ENCODE results near the gene HEATR5B. TPM values are rescaled to one million over a fixed set of nuclear protein-coding genes. Genes with fewer than 3 reads are reported as not detected.
A peak's percentile ranks its signal among the peaks of the same experiment; 100 is the strongest.
"Not testable (repeated sequence)": the region's sequence is repeated elsewhere in the genome, so short reads cannot be mapped to it uniquely, and the experiment has no call there.

Gene HEATR5B
- polyA plus RNA-seq, 3 donors = 3.5 to 21.6 (median 3.8) TPM

GRCh38 chr2:36982467-36982866 is 101.7 kb downstream of the HEATR5B start:
- no peak overlapping the region for H3K4me2 ChIP-seq (replicated peaks; ENCODE audit: extremely low read depth, low read length, poor library complexity, severe bottlenecking)
- no peak overlapping the region for H3K9ac ChIP-seq (ENCODE audit: insufficient read depth, low read length, poor library complexity, severe bottlenecking)
- no peaks in the 10 kb centered on the region for H3K79me2 ChIP-seq (ENCODE audit: insufficient read depth, low read length)
- peaks cover 0 to 2% (median 0%) of the 10 kb centered on the region in 3 donors for H3K27me3 Mint-ChIP-seq (ENCODE audit: low read depth in 3 of 3)
- no peak overlapping the region for H3K4me3 ChIP-seq (replicated peaks in 1 of 3; ENCODE audit: low read depth in 2 of 3, low read length in 3 of 3)
- H3K9me3 ChIP-seq (replicated peaks in 1 of 2; ENCODE audit: control insufficient read depth in 1 of 2, insufficient read depth in 1 of 2, low read length in 2 of 2) = no peaks in the 10 kb centered on the region
- H3K36me3 ChIP-seq (replicated peaks in 1 of 2; ENCODE audit: control insufficient read depth in 1 of 2, insufficient read depth in 2 of 2, low read length in 2 of 2) = peaks cover 46 to 62% of the 10 kb centered on the region in 2 donors
- no CpG with 5 or more reads among the region's 3 CpGs for WGBS (ENCODE audit: insufficient coverage)
- no peak overlapping the region for H3K4me3 Mint-ChIP-seq
- no peak overlapping the region for H2AFZ ChIP-seq (ENCODE audit: insufficient read depth, low read depth, low read length, poor library complexity, severe bottlenecking)
- no peak overlapping the region for H3K27ac ChIP-seq (ENCODE audit: low read depth in 1 of 2, low read length in 2 of 2)
- no peaks in the 10 kb centered on the region for H3K4me1 Mint-ChIP-seq
- peaks cover 40 to 61% of the 10 kb centered on the region in 2 donors for H3K36me3 Mint-ChIP-seq
- H4K20me1 ChIP-seq (ENCODE audit: insufficient read depth, low read length) = no peaks in the 10 kb centered on the region
- peak overlapping the region in 1 of 7 donors; percentile 35 for H3K27ac Mint-ChIP-seq
- intact Hi-C loops (cut with micrococcal nuclease) = no loop called here
- H3K9me3 Mint-ChIP-seq = peaks cover 0 to 6% (median 3%) of the 10 kb centered on the region in 7 donors
- TF ChIP-seq CTCF (IDR thresholded peaks at IDR 0.05) = no peak
- no peaks in the 10 kb centered on the region for H3K4me1 ChIP-seq (ENCODE audit: control insufficient read depth in 1 of 2, insufficient read depth in 2 of 2, low read length in 2 of 2)
- no peaks in the 10 kb centered on the region for H3K27me3 ChIP-seq (ENCODE audit: control insufficient read depth in 2 of 2, insufficient read depth in 2 of 2, low read length in 2 of 2)
- DNase-seq = no peak

- peaks cover 42 to 57% of the 10 kb centered on the region in 2 donors for H3K36me3 ChIP-seq (replicated peaks in 1 of 2; ENCODE audit: control insufficient read depth in 1 of 2, insufficient read depth in 2 of 2, low read length in 2 of 2)
- no peak for TF ChIP-seq CTCF (IDR thresholded peaks at IDR 0.05)
- no peak overlapping the region for H2AFZ ChIP-seq (ENCODE audit: insufficient read depth, low read depth, low read length, poor library complexity, severe bottlenecking)
- H3K27ac ChIP-seq (ENCODE audit: low read depth in 1 of 2, low read length in 2 of 2) = no peak overlapping the region
- H3K9me3 ChIP-seq (replicated peaks in 1 of 2; ENCODE audit: control insufficient read depth in 1 of 2, insufficient read depth in 1 of 2, low read length in 2 of 2) = no peaks in the 10 kb centered on the region
- no peak overlapping the region for H3K4me3 ChIP-seq (replicated peaks in 1 of 3; ENCODE audit: low read depth in 2 of 3, low read length in 3 of 3)
- no peak for DNase-seq
- H3K4me1 Mint-ChIP-seq = no peaks in the 10 kb centered on the region
- H3K27me3 ChIP-seq (ENCODE audit: control insufficient read depth in 2 of 2, insufficient read depth in 2 of 2, low read length in 2 of 2) = no peaks in the 10 kb centered on the region
- H3K9ac ChIP-seq (ENCODE audit: insufficient read depth, low read length, poor library complexity, severe bottlenecking) = no peak overlapping the region
- intact Hi-C loops (cut with micrococcal nuclease) = no loop called here
- no peaks in the 10 kb centered on the region for H3K79me2 ChIP-seq (ENCODE audit: insufficient read depth, low read length)
- no peak overlapping the region for H3K4me3 Mint-ChIP-seq
- no peak overlapping the region for H3K4me2 ChIP-seq (replicated peaks; ENCODE audit: extremely low read depth, low read length, poor library complexity, severe bottlenecking)
- no CpG with 5 or more reads among the region's 2 CpGs for WGBS (ENCODE audit: insufficient coverage)
- peaks cover 0 to 2% (median 0%) of the 10 kb centered on the region in 3 donors for H3K27me3 Mint-ChIP-seq (ENCODE audit: low read depth in 3 of 3)
- H3K9me3 Mint-ChIP-seq = peaks cover 0 to 6% (median 3%) of the 10 kb centered on the region in 7 donors
- H4K20me1 ChIP-seq (ENCODE audit: insufficient read depth, low read length) = no peaks in the 10 kb centered on the region
- peaks cover 38 to 58% of the 10 kb centered on the region in 2 donors for H3K36me3 Mint-ChIP-seq
- H3K27ac Mint-ChIP-seq = no peak overlapping the region
- no peaks in the 10 kb centered on the region for H3K4me1 ChIP-seq (ENCODE audit: control insufficient read depth in 1 of 2, insufficient read depth in 2 of 2, low read length in 2 of 2)
Measured at GRCh38 chr2:36981911-36982310, 102.3 kb downstream of the HEATR5B start.

DNA sequence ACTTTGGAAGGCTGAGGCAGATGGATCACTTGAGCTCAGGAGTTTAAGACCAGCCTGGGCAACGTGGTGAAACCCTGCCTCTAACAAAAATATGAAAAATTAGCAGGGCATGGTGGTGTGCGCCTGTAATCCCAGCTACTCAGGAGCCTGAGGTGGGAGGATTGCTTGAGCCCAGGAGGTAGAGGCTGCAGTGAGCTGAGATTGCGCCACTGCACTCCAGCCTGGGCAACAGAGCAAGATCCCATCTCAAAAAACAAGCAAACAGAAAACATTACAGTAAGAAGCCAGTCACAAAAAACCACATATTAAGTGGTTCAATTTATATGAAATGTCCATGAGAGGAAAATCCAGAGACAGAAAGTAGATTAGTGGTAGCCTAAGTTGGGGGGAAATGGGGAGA is 105.2 kb downstream of the HEATR5B start:
- Mint-ChIP-seq H3K27ac (peak overlapping the region in 1 of 7 donors; percentile 15), H3K36me3 (peaks cover 24 to 44% of the 10 kb centered on the region in 2 donors)
- H3K9ac ChIP-seq (ENCODE audit: insufficient read depth, low read length, poor library complexity, severe bottlenecking); H3K79me2 ChIP-seq (ENCODE audit: insufficient read depth, low read length); intact Hi-C loops (cut with micrococcal nuclease); H4K20me1 ChIP-seq (ENCODE audit: insufficient read depth, low read length); H2AFZ ChIP-seq (ENCODE audit: insufficient read depth, low read depth, low read length, poor library complexity, severe bottlenecking); H3K4me3 ChIP-seq (replicated peaks in 1 of 3; ENCODE audit: low read depth in 2 of 3, low read length in 3 of 3); H3K27ac ChIP-seq (ENCODE audit: low read depth in 1 of 2, low read length in 2 of 2); H3K4me3 Mint-ChIP-seq; DNase-seq; H3K9me3 ChIP-seq (replicated peaks in 1 of 2; ENCODE audit: control insufficient read depth in 1 of 2, insufficient read depth in 1 of 2, low read length in 2 of 2); H3K4me1 Mint-ChIP-seq; H3K27me3 ChIP-seq (ENCODE audit: control insufficient read depth in 2 of 2, insufficient read depth in 2 of 2, low read length in 2 of 2); H3K9me3 Mint-ChIP-seq; H3K4me1 ChIP-seq (ENCODE audit: control insufficient read depth in 1 of 2, insufficient read depth in 2 of 2, low read length in 2 of 2); H3K4me2 ChIP-seq (replicated peaks; ENCODE audit: extremely low read depth, low read length, poor library complexity, severe bottlenecking); H3K27me3 Mint-ChIP-seq (ENCODE audit: low read depth in 3 of 3): not testable (repeated sequence)
- WGBS (ENCODE audit: insufficient coverage) = 100% methylated on average over 1 of the region's 3 CpGs
- H3K36me3 ChIP-seq (replicated peaks in 1 of 2; ENCODE audit: control insufficient read depth in 1 of 2, insufficient read depth in 2 of 2, low read length in 2 of 2) = peaks cover 26 to 40% of the 10 kb centered on the region in 2 donors
